ENCODE measurements around the gene CHST15. TPM values are rescaled to one million over a fixed set of nuclear protein-coding genes. Genes with fewer than 3 reads are reported as not detected.
A peak's percentile ranks its signal among the peaks of the same experiment; 100 is the strongest.

Gene CHST15
- total and polyA plus RNA-seq, 2 experiments from 2014 or later, result 0.92 to 1.9 TPM

- DNase-seq (ENCODE audit: low read depth in 1 of 2, low spot score in 1 of 2), result peak in 1 of 2 donors; percentile 75
- no peak for TF ChIP-seq CTCF (IDR thresholded peaks at IDR 0.05; ENCODE audit: low read depth, low read length)
- Histone ChIP-seq H3K4me3 (no peak overlapping the region), H3K9me3 (ENCODE audit: low read depth) (no peaks in the 10 kb centered on the region), H3K27ac (no peak overlapping the region), H3K27me3 (no peaks in the 10 kb centered on the region), H3K36me3 (no peaks in the 10 kb centered on the region), H3K4me1 (ENCODE audit: low read depth) (no peaks in the 10 kb centered on the region)
Measured at GRCh38 chr10:124138195-124138882, 44.9 kb upstream of the CHST15 start.

GRCh38 chr10:124134251-124134893 lies 41.0 kb upstream of the CHST15 start:
- H3K4me3 ChIP-seq, result no peak overlapping the region
- no peak for DNase-seq (ENCODE audit: low read depth in 1 of 2, low spot score in 1 of 2)
- H3K27me3 ChIP-seq, result no peaks in the 10 kb centered on the region
- no peak for TF ChIP-seq CTCF (IDR thresholded peaks at IDR 0.05; ENCODE audit: low read depth, low read length)
- H3K36me3 ChIP-seq, result no peaks in the 10 kb centered on the region
- H3K9me3 ChIP-seq (ENCODE audit: low read depth), result no peaks in the 10 kb centered on the region
- no peak overlapping the region for H3K27ac ChIP-seq
- H3K4me1 ChIP-seq (ENCODE audit: low read depth), result no peaks in the 10 kb centered on the region

DNA sequence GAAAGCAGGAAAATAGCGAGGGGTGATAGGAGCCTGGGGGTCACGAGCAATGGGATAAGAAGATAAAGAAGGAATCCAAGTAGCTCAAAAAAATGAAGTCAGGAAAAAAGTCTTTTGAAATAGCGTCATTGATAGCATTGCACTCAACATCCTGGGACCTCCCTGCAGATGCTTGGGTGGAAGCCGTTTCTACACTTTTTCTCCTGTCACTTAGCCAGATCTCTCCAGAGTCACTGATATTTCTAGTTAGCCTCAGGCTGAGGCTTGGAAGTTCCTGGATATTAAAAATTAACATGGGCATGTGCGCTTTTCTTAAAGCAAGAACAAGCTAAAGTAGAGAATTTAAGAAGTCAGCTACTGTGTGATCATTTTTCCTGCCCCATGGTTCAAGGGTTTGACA lies 39.5 kb upstream of the CHST15 start:
- Histone ChIP-seq H3K27ac (no peak overlapping the region), H3K27me3 (no peaks in the 10 kb centered on the region), H3K36me3 (no peaks in the 10 kb centered on the region), H3K4me3 (no peak overlapping the region), H3K4me1 (ENCODE audit: low read depth) (no peaks in the 10 kb centered on the region), H3K9me3 (ENCODE audit: low read depth) (no peaks in the 10 kb centered on the region)
- peak in 1 of 2 donors; percentile 50 for DNase-seq (ENCODE audit: low read depth in 1 of 2, low spot score in 1 of 2)
- TF ChIP-seq CTCF (IDR thresholded peaks at IDR 0.05; ENCODE audit: low read depth, low read length), result no peak

DNA sequence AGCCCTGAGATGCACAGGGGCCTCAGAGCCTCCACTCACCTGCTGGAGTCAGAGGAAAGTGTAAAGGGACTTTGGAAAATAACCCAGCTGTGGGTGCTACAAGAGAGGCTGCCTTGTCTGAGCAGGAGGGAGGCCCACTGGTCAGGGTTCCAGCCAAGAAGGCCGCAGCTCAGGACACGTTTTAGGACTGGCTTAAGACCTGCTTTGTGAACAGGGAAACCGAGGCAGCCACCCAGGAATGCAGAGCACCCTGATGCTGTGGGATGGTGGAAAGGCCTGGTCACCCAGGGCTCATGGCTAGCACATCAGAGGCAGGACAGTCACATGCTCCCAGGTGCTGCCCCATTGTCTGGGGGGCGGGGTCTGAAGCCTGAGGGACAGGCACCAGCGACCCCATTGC lies 38.9 kb upstream of the CHST15 start:
- no peak for TF ChIP-seq CTCF (IDR thresholded peaks at IDR 0.05; ENCODE audit: low read depth, low read length)
- no peak for DNase-seq (ENCODE audit: low read depth in 1 of 2, low spot score in 1 of 2)
- Histone ChIP-seq H3K27ac (no peak overlapping the region), H3K9me3 (ENCODE audit: low read depth) (no peaks in the 10 kb centered on the region), H3K4me3 (no peak overlapping the region), H3K4me1 (ENCODE audit: low read depth) (no peaks in the 10 kb centered on the region), H3K36me3 (no peaks in the 10 kb centered on the region), H3K27me3 (no peaks in the 10 kb centered on the region)

DNA sequence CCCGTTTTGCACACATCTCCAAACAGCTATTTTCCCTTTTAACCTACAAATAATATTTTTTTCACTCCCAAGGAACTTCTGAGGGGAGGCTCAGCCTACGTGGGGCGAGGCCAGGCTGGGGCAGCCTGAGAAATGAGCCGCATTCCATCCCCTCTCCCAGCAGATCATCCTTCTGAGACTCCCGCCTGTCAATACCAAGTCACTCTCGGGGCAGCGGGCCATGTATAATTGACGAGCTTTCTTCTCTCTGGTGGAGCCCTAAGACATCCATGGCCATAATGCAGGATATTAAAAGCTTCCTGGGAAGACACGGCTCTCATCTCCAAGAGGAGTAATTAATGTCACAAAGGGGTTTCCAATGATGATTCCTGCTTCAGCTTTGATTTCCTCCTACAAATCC lies 37.8 kb upstream of the CHST15 start:
- no peak overlapping the region for H3K4me3 ChIP-seq
- no peaks in the 10 kb centered on the region for H3K4me1 ChIP-seq (ENCODE audit: low read depth)
- H3K27me3 ChIP-seq, result no peaks in the 10 kb centered on the region
- no peak for DNase-seq (ENCODE audit: low read depth in 1 of 2, low spot score in 1 of 2)
- no peaks in the 10 kb centered on the region for H3K36me3 ChIP-seq
- TF ChIP-seq CTCF (IDR thresholded peaks at IDR 0.05; ENCODE audit: low read depth, low read length), result no peak
- H3K27ac ChIP-seq, result no peak overlapping the region
- no peaks in the 10 kb centered on the region for H3K9me3 ChIP-seq (ENCODE audit: low read depth)
